Gastroesophageal sphincter (tissue), 3 donors: ENCODE measurements around the gene TLR10.

Experiments
- POLR2A ChIP-seq, 2 donors: fragments of 450-650 bp; IDR thresholded peaks; one replicate each; pipeline ENCODE4 v1.6.1; 2017; ENCODE audit warnings: antibody characterized with exemption in 2 of 2, mild to moderate bottlenecking in 2 of 2, moderate library complexity in 1 of 2
- POLR2AphosphoS5 ChIP-seq: sonication (generic); formaldehyde crosslinking; IDR thresholded peaks from one replicate; pipeline ENCODE4 v1.6.1; 2017; ENCODE audit warnings: antibody characterized with exemption
- TF ChIP-seq, protein P1 (sequence below), 4 experiments: fragments of 200-600 bp in 2 of 4; fragments of 450-650 bp in 2 of 4; sonication (generic) in 1 of 4; IDR thresholded peaks; one replicate each; pipeline ENCODE4 v1.5.1; 2017 to 2019; ENCODE audit warnings: antibody characterized with exemption in 4 of 4, mild to moderate bottlenecking in 2 of 4, moderate library complexity in 2 of 4

GRCh38 chr4:38791010-38791409 lies 8.2 kb upstream of the TLR10 start:
- TF ChIP-seq POLR2A (IDR thresholded peaks at IDR 0.05) (no peak), POLR2AphosphoS5 (no peak)
- TF ChIP-seq, protein P1, sequence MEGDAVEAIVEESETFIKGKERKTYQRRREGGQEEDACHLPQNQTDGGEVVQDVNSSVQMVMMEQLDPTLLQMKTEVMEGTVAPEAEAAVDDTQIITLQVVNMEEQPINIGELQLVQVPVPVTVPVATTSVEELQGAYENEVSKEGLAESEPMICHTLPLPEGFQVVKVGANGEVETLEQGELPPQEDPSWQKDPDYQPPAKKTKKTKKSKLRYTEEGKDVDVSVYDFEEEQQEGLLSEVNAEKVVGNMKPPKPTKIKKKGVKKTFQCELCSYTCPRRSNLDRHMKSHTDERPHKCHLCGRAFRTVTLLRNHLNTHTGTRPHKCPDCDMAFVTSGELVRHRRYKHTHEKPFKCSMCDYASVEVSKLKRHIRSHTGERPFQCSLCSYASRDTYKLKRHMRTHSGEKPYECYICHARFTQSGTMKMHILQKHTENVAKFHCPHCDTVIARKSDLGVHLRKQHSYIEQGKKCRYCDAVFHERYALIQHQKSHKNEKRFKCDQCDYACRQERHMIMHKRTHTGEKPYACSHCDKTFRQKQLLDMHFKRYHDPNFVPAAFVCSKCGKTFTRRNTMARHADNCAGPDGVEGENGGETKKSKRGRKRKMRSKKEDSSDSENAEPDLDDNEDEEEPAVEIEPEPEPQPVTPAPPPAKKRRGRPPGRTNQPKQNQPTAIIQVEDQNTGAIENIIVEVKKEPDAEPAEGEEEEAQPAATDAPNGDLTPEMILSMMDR (IDR thresholded peaks at IDR 0.05) = no peak
